CD8-positive, alpha-beta memory T cell (primary cell): ENCODE data around the gene LYRM1. TPM values are rescaled to one million over a fixed set of nuclear protein-coding genes. Genes with fewer than 3 reads are reported as not detected.

Experiments
- CTCF ChIA-PET: fragments of 350-600 bp; sonication (Branson Sonifier 250); formaldehyde crosslinking; loops from one replicate; lab custom pipeline; 2021; ENCODE audit warnings: antibody characterized with exemption; lab: Charles Lee
- POLR2A ChIA-PET: fragments of 350-600 bp; sonication (Branson Sonifier 250); formaldehyde crosslinking; loops from one replicate; lab custom pipeline; 2021; ENCODE audit warnings: antibody characterized with exemption; lab: Charles Lee
- DNase-seq, 5 donors: peaks; one replicate each; pipeline versions ENCODE4 v3.0.0 to v3.0.0-alpha.2; 2020 to 2022; ENCODE audit warnings: mixed read lengths in 1 of 5
- H3K27ac ChIP-seq: one replicate; pipeline ENCODE4 v1.7.0; 2013; ENCODE audit warnings: low read depth, mild to moderate bottlenecking, low read length, moderate library complexity
- H3K27me3 ChIP-seq: 2 replicates; pipeline ENCODE4 v1.7.0; 2013; ENCODE audit warnings: low read length, mild to moderate bottlenecking; ENCODE audit not compliant: insufficient read depth, poor library complexity, severe bottlenecking
- H3K36me3 ChIP-seq: 2 replicates; pipeline ENCODE4 v1.7.0; 2013; ENCODE audit warnings: mild to moderate bottlenecking, low read length, moderate library complexity; ENCODE audit not compliant: insufficient read depth
- H3K4me1 ChIP-seq: 2 replicates; pipeline ENCODE4 v1.7.0; 2013; ENCODE audit warnings: mild to moderate bottlenecking, low read length, moderate library complexity; ENCODE audit not compliant: insufficient read depth
- H3K4me3 ChIP-seq: 2 replicates; pipeline ENCODE4 v1.7.0; 2013; ENCODE audit warnings: mild to moderate bottlenecking, low read length
- H3K9me3 ChIP-seq: 2 replicates; pipeline ENCODE4 v1.7.0; 2013; ENCODE audit warnings: mild to moderate bottlenecking, low read length
- H3K27ac Mint-ChIP-seq, 8 donors: one replicate each; pipeline ENCODE4 v1.8.0; 2020 to 2021; ENCODE audit warnings: mixed read lengths in 8 of 8, mild to moderate bottlenecking in 6 of 8, inconsistent platforms in 3 of 8, moderate library complexity in 3 of 8
- H3K27me3 Mint-ChIP-seq, 2 donors: one replicate each; pipeline ENCODE4 v1.8.0; 2020 to 2021; ENCODE audit warnings: mixed read lengths in 2 of 2, mild to moderate bottlenecking in 1 of 2, moderate library complexity in 1 of 2
- H3K36me3 Mint-ChIP-seq, 3 donors: one replicate each; pipeline ENCODE4 v1.8.0; 2020 to 2021; ENCODE audit warnings: mixed read lengths in 3 of 3, inconsistent platforms in 1 of 3, mild to moderate bottlenecking in 1 of 3
- H3K4me1 Mint-ChIP-seq, 3 donors: one replicate each; pipeline ENCODE4 v1.8.0; 2020 to 2021; ENCODE audit warnings: mixed read lengths in 3 of 3, inconsistent platforms in 1 of 3, mild to moderate bottlenecking in 1 of 3
- H3K4me3 Mint-ChIP-seq, 7 donors: one replicate each; pipeline ENCODE4 v1.8.0; 2020 to 2021; ENCODE audit warnings: mixed read lengths in 7 of 7, mild to moderate bottlenecking in 6 of 7, moderate library complexity in 4 of 7, inconsistent platforms in 2 of 7
- H3K9me3 Mint-ChIP-seq, 5 donors: one replicate each; pipeline ENCODE4 v1.8.0; 2020 to 2022; ENCODE audit warnings: mixed read lengths in 5 of 5, mild to moderate bottlenecking in 3 of 5, moderate library complexity in 2 of 5, inconsistent platforms in 1 of 5
- polyA plus RNA-seq: library from polyadenylated mRNA; unstranded; fragments of 300-500 nt; fragmentation: Illumina TruSeq; gene quantifications from one replicate; pipeline ENCODE4 v1.2.3, GENCODE V29; 2021
- total RNA-seq, 2 experiments: library from RNA; stranded (reverse); gene quantifications; one replicate each; pipeline ENCODE4 v1.2.3, GENCODE V29; 2021

The LYRM1 gene
- total and polyA plus RNA-seq, 3 experiments from 2014 or later = 33.9 to 39.9 (median 35.1) TPM

DNA sequence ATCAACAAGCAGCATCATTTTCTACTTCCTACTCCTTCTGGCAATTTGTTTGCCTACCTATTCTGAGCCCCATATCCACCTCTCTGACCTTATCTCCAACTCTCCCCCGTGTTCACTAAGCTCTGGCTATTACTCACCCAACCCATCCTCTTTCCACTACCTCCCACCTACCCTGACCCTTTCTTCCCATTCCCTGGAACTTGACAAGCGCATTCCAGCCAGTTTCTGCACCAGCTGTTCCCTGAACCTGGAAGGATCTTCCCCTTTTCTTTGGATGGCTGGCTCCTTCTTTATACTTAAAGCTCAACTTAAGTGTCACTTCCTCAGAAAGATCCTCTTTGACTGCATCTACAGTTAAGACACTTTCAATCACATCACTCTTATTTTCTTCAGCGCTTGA, 2.6 kb upstream of the LYRM1 start:
- Histone ChIP-seq H3K36me3 (no peaks in the 10 kb centered on the region), H3K27me3 (no peaks in the 10 kb centered on the region), H3K27ac (no peak overlapping the region), H3K9me3 (no peaks in the 10 kb centered on the region), H3K4me3 (no peak overlapping the region), H3K4me1 (peaks cover 20% of the 10 kb centered on the region)
- Mint-ChIP-seq H3K4me3 (peak overlapping the region in 5 of 7 donors; percentile 33 to 96 (median 52)), H3K27me3 (peaks cover 0 to 4% of the 10 kb centered on the region in 2 donors), H3K27ac (peak overlapping the region in 7 of 8 donors; percentile 5 to 99 (median 69)), H3K4me1 (peaks cover 42 to 56% (median 54%) of the 10 kb centered on the region in 3 donors), H3K9me3 (no peaks in the 10 kb centered on the region), H3K36me3 (peaks cover 0 to 32% (median 10%) of the 10 kb centered on the region in 3 donors)
- no peak for DNase-seq
- ChIA-PET POLR2A (interaction anchor here (0.7 kb wide), 1 partner anchor 165 kb away, joined by 3 read pairs; no protein-coding TSS in a partner anchor), CTCF (interaction anchor here (1.1 to 3.3 kb wide), 2 partner anchors 18 to 23 kb away, joined by 3 to 15 read pairs; no protein-coding TSS in a partner anchor)

DNA sequence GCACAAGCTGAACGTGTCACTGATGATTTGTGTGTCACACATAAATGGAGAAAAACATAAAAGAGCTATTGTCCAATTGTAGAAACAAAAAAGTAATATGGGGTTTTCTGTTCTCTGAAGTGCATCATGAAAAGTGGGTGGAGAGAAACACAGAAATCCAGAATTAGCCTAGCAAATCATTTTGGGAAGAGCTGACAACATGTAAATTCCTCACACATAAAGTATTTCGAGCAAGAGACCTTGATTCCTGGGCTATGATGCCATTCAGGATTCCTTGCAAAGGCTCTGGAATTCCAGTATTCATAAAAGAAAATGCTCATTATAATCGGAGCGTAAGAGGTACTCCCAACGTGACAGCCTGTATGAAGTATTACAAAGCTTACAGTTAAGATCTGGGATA, 1.5 kb upstream of the LYRM1 start:
- ChIA-PET POLR2A (interaction anchor here (0.6 to 1.7 kb wide), 2 partner anchors 25 to 933 kb away, joined by 3 to 6 read pairs; no protein-coding TSS in a partner anchor), CTCF (interaction anchor here (0.8 to 3.3 kb wide), 2 partner anchors 9 to 24 kb away, joined by 3 to 15 read pairs; no protein-coding TSS in a partner anchor)
- Mint-ChIP-seq H3K27ac (peak overlapping the region; percentile 93 to 100 (median 98)), H3K9me3 (no peaks in the 10 kb centered on the region), H3K27me3 (peaks cover 0 to 4% of the 10 kb centered on the region in 2 donors), H3K36me3 (peaks cover 0 to 29% (median 10%) of the 10 kb centered on the region in 3 donors), H3K4me1 (peaks cover 51 to 67% (median 62%) of the 10 kb centered on the region in 3 donors), H3K4me3 (peak overlapping the region; percentile 90 to 97 (median 94))
- Histone ChIP-seq H3K27ac (peak overlapping the region; percentile 96), H3K27me3 (no peaks in the 10 kb centered on the region), H3K9me3 (no peaks in the 10 kb centered on the region), H3K4me3 (peak overlapping the region; percentile 91), H3K4me1 (peaks cover 30% of the 10 kb centered on the region), H3K36me3 (no peaks in the 10 kb centered on the region)
- no peak for DNase-seq

DNA sequence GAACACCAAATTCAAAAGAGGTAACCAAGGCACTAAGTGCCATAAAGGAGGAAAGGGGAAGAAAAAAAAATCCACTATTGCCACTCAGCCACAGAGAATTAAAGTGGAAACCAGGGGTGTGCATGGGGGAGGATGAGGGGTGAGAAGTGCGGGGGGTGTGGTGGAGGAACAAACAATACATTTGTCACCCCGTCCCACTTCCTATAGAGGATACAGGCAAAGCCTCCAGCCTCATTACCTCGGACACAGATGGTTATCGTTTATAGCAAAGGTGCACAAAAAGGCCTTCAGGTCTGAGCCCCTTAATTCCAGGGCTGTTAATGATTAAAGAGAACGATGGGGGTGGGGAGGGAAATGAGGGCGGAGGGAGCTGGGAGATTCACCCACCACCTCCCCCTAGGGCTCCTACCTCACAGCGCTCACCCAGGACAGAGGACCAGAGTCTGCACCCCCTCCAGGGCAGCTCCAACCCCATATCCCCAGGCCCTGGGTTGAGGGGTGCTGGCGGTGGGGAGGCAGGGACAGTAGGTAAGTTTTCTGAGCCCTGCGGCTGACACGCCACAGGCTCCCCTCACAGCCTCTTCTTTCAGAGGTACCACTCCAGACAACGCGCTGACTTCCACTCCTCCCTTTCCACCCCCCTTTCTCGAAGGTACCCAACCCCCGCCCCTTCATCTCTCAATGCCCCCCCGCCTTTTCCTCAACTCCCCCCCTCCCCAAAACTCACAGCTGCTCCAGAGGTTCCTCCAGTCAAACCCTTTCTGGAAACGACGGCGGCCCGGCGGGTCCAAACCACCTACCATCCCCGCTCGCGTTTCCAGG, 883 bp upstream of the LYRM1 start:
- Mint-ChIP-seq H3K36me3 (peaks cover 0 to 25% (median 10%) of the 10 kb centered on the region in 3 donors), H3K9me3 (peaks cover 0 to 1% (median 0%) of the 10 kb centered on the region in 5 donors), H3K4me1 (peaks cover 57 to 73% (median 69%) of the 10 kb centered on the region in 3 donors), H3K27me3 (peaks cover 0 to 4% of the 10 kb centered on the region in 2 donors), H3K27ac (peak overlapping the region; percentile 93 to 100 (median 98)), H3K4me3 (peak overlapping the region; percentile 90 to 97 (median 94))
- H3K4me1 ChIP-seq = peaks cover 36% of the 10 kb centered on the region
- H3K36me3 ChIP-seq = no peaks in the 10 kb centered on the region
- H3K4me3 ChIP-seq = peak overlapping the region; percentile 91
- peak overlapping the region; percentile 96 for H3K27ac ChIP-seq
- no peaks in the 10 kb centered on the region for H3K27me3 ChIP-seq
- peak in 2 of 5 donors; percentile 2 to 64 for DNase-seq
- ChIA-PET CTCF (interaction anchor here (0.8 to 3.3 kb wide), 4 partner anchors 10 to 159 kb away, joined by 3 to 15 read pairs (median 4); no protein-coding TSS in a partner anchor), POLR2A (interaction anchor here (0.6 to 1.7 kb wide), 3 partner anchors 20 to 932 kb away, joined by 3 to 6 read pairs (median 4); no protein-coding TSS in a partner anchor)
- H3K9me3 ChIP-seq = no peaks in the 10 kb centered on the region

DNA sequence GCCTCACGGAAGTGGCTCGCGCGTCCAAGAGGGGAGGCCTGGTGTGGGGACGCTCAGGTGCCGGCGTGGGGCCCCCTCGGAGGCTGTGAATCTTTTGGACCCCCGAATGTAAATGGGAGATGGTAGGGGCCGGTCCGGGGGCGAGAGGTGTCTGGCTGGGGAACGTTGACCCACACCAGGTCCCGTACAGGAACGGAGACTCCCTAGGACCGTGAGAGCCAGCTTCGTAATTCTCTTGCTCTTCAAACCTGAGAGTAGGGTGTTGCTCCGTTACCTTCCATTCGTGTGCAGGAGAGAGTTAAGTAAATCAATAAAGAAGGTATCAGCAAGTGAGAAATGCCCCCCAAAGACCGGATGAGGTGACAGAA, 481 bp downstream of the LYRM1 start:
- Histone ChIP-seq H3K4me1 (peaks cover 42% of the 10 kb centered on the region), H3K36me3 (no peaks in the 10 kb centered on the region), H3K9me3 (no peaks in the 10 kb centered on the region), H3K4me3 (peak overlapping the region; percentile 91), H3K27ac (peak overlapping the region; percentile 96), H3K27me3 (no peaks in the 10 kb centered on the region)
- CTCF ChIA-PET = interaction anchor here (0.6 to 1.4 kb wide), 2 partner anchors 26 to 78 kb away, joined by 3 to 5 read pairs; no protein-coding TSS in a partner anchor
- peaks cover 62 to 84% (median 79%) of the 10 kb centered on the region in 3 donors for H3K4me1 Mint-ChIP-seq
- peaks cover 0 to 17% (median 5%) of the 10 kb centered on the region in 3 donors for H3K36me3 Mint-ChIP-seq
- POLR2A ChIA-PET = no interaction called here
- H3K4me3 Mint-ChIP-seq = peak overlapping the region; percentile 90 to 97 (median 94)
- peaks cover 0 to 4% of the 10 kb centered on the region in 2 donors for H3K27me3 Mint-ChIP-seq
- DNase-seq = peak in 2 of 5 donors; percentile 47 to 63
- H3K27ac Mint-ChIP-seq = peak overlapping the region; percentile 93 to 100 (median 98)
- H3K9me3 Mint-ChIP-seq = peaks cover 0 to 1% (median 0%) of the 10 kb centered on the region in 5 donors

DNA sequence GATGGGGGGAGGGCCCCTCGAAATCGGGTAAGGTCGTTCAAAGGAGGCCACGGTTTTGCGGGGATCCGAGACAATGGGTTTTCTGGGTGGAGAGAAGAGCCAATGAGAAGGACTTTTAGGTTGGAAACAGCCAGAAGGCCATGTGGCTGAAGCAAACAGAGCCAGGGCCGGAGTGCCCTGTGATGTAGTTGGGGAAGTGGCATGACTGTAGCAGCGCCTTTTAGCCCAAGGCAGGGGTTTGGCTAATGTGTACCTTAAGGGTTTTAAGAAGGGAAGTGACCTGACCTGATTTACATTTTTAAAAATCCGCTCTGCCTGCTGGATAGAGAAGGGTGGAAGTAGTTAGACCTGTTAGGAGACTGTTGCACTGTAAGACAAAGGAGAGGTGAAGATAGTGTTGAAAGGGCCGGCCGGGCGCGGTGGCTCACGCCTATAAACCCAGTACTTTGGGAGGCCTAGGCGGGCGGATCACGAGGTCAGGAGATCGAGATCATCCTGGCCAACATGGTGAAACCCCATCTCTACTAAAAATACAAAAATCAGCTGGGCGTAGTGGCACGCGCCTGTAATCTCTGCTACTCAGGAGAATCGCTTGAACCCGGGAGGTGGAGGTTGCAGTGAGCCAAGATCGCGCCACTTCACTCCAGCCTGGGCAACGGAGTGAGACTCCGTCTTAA, 1.0 kb downstream of the LYRM1 start:
- H3K4me3 Mint-ChIP-seq = peak overlapping the region; percentile 90 to 97 (median 94)
- H3K4me1 Mint-ChIP-seq = peaks cover 62 to 87% (median 84%) of the 10 kb centered on the region in 3 donors
- no peaks in the 10 kb centered on the region for H3K27me3 ChIP-seq
- peak in 2 of 5 donors; percentile 9 to 36 for DNase-seq
- peak overlapping the region; percentile 93 to 100 (median 98) for H3K27ac Mint-ChIP-seq
- no peaks in the 10 kb centered on the region for H3K36me3 ChIP-seq
- H3K4me1 ChIP-seq = peaks cover 42% of the 10 kb centered on the region
- peaks cover 0 to 12% (median 5%) of the 10 kb centered on the region in 3 donors for H3K36me3 Mint-ChIP-seq
- peak overlapping the region; percentile 91 for H3K4me3 ChIP-seq
- ChIA-PET POLR2A (no interaction called here), CTCF (no interaction called here)
- H3K9me3 Mint-ChIP-seq = peaks cover 0 to 1% (median 0%) of the 10 kb centered on the region in 5 donors
- peaks cover 0 to 4% of the 10 kb centered on the region in 2 donors for H3K27me3 Mint-ChIP-seq
- peak overlapping the region; percentile 96 for H3K27ac ChIP-seq
- no peaks in the 10 kb centered on the region for H3K9me3 ChIP-seq

DNA sequence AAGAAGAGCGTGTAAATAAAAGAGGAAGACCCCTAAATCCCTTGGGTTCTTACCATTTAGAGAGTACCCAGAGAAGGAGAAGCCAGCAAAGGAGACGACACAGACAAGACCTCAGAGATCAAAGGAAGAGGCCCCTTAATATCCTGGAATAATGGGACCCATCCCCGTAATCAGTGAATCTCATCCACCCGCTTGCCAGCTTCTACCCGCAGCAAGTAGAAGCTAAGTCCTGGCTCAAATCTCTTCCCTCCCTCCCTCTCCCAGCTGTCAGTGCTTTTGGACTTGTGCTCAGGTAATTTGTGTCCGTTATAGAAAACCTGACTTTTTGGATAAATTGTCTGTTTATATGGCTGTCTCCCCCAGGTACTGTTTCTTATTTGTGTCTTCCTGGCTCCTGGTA, 1.9 kb downstream of the LYRM1 start:
- no peak overlapping the region for H3K27ac ChIP-seq
- no peak for DNase-seq

More for the DNA sequence above, 1.9 kb downstream of the LYRM1 start:
- Mint-ChIP-seq H3K4me1 (peaks cover 62 to 84% (median 81%) of the 10 kb centered on the region in 3 donors), H3K9me3 (peaks cover 0 to 1% (median 0%) of the 10 kb centered on the region in 5 donors), H3K27ac (peak overlapping the region; percentile 85 to 100 (median 97)), H3K27me3 (peaks cover 0 to 4% of the 10 kb centered on the region in 2 donors), H3K36me3 (peaks cover 0 to 8% (median 5%) of the 10 kb centered on the region in 3 donors), H3K4me3 (peak overlapping the region in 6 of 7 donors; percentile 18 to 97 (median 93))
- POLR2A ChIA-PET = interaction anchor here (0.6 to 1.2 kb wide), 2 partner anchors 19 to 27 kb away, joined by 3 to 4 read pairs; no protein-coding TSS in a partner anchor
- no peaks in the 10 kb centered on the region for H3K9me3 ChIP-seq
- no peak overlapping the region for H3K4me3 ChIP-seq
- H3K36me3 ChIP-seq = no peaks in the 10 kb centered on the region
- CTCF ChIA-PET = interaction anchor here (1.1 kb wide), 1 partner anchor 28 kb away, joined by 3 read pairs; no protein-coding TSS in a partner anchor
- H3K4me1 ChIP-seq = peaks cover 42% of the 10 kb centered on the region
- H3K27me3 ChIP-seq = no peaks in the 10 kb centered on the region
